Liver (tissue), 9 donors: ENCODE data around the gene PATJ. TPM values are rescaled to one million over a fixed set of nuclear protein-coding genes. Genes with fewer than 3 reads are reported as not detected.

Source experiments
- DNase-seq: peaks from one replicate; pipeline ENCODE4 v3.0.0-alpha.2; 2017; ENCODE audit warnings: low spot score
- H3K27ac ChIP-seq, 2 donors: one replicate each; pipeline ENCODE4 v1.7.0; 2013; ENCODE audit warnings: inconsistent platforms in 2 of 2, low read length in 2 of 2, control low read depth in 1 of 2, low read depth in 1 of 2, mild to moderate bottlenecking in 1 of 2
- H3K27me3 ChIP-seq, 4 donors: one replicate each; pipeline versions ENCODE4 v1.6.1 to v1.7.0; 2013; ENCODE audit warnings: low read length in 3 of 4, inconsistent platforms in 1 of 4, mild to moderate bottlenecking in 1 of 4, moderate library complexity in 1 of 4; ENCODE audit not compliant: control insufficient read depth in 4 of 4, insufficient read depth in 4 of 4
- H3K36me3 ChIP-seq, 4 donors: one replicate each; pipeline versions ENCODE4 v1.6.1 to v1.7.0; 2013; ENCODE audit warnings: low read length in 3 of 4, mild to moderate bottlenecking in 3 of 4, low read depth in 1 of 4, moderate library complexity in 1 of 4; ENCODE audit not compliant: control insufficient read depth in 4 of 4, insufficient read depth in 3 of 4
- H3K4me1 ChIP-seq, 4 donors: one replicate each; pipeline versions ENCODE4 v1.6.1 to v1.7.0; 2013; ENCODE audit warnings: low read length in 3 of 4, mild to moderate bottlenecking in 3 of 4, moderate library complexity in 1 of 4; ENCODE audit not compliant: control insufficient read depth in 4 of 4, insufficient read depth in 4 of 4
- H3K4me3 ChIP-seq, 3 donors: one replicate each; pipeline versions ENCODE4 v1.6.1 to v1.7.0; 2013; ENCODE audit warnings: low read length in 3 of 3, control low read depth in 1 of 3, low read depth in 1 of 3, mild to moderate bottlenecking in 1 of 3
- H3K9ac ChIP-seq, 2 donors: one replicate each; pipeline ENCODE4 v1.7.0; 2013; ENCODE audit warnings: low read length in 2 of 2, mild to moderate bottlenecking in 2 of 2, moderate library complexity in 2 of 2, control low read depth in 1 of 2, low read depth in 1 of 2
- H3K9me3 ChIP-seq, 4 donors: one replicate each; pipeline versions ENCODE4 v1.6.1 to v1.7.0; 2013; ENCODE audit warnings: low read length in 3 of 4; ENCODE audit not compliant: control insufficient read depth in 4 of 4
- EGR1 ChIP-seq, 2 donors: IDR thresholded peaks; 2 replicates each; pipeline ENCODE4 v1.6.1; 2016 to 2018; ENCODE audit warnings: antibody characterized with exemption in 2 of 2, low read depth in 2 of 2
- FOXA1 ChIP-seq: IDR thresholded peaks from 2 replicates; pipeline ENCODE4 v1.6.1; 2016; ENCODE audit warnings: antibody characterized with exemption
- FOXA2 ChIP-seq: IDR thresholded peaks from 2 replicates; pipeline ENCODE4 v1.6.1; 2016; ENCODE audit warnings: antibody characterized with exemption
- GABPA ChIP-seq, 2 donors: IDR thresholded peaks in 1 of 2; conservative IDR thresholded peaks in 1 of 2; 2 replicates each; pipeline ENCODE4 v1.6.1; 2016; ENCODE audit warnings: antibody characterized with exemption in 2 of 2, mild to moderate bottlenecking in 1 of 2, moderate library complexity in 1 of 2
- HNF4A ChIP-seq, 2 donors: conservative IDR thresholded peaks; 2 replicates each; pipeline ENCODE4 v1.6.1; 2016; ENCODE audit warnings: antibody characterized with exemption in 2 of 2, mild to moderate bottlenecking in 2 of 2
- HNF4G ChIP-seq: IDR thresholded peaks from 2 replicates; pipeline ENCODE4 v1.6.1; 2016; ENCODE audit warnings: antibody characterized with exemption
- JUND ChIP-seq, 2 donors: IDR thresholded peaks; 2 replicates each; pipeline ENCODE4 v1.6.1; 2016; ENCODE audit warnings: antibody characterized with exemption in 2 of 2
- NR2F2 ChIP-seq: IDR thresholded peaks from 2 replicates; pipeline ENCODE4 v1.6.1; 2016; ENCODE audit warnings: antibody characterized with exemption
- RAD21 ChIP-seq, 2 donors: IDR thresholded peaks; 2 replicates each; pipeline ENCODE4 v1.6.1; 2016; ENCODE audit warnings: antibody characterized with exemption in 2 of 2, mild to moderate bottlenecking in 2 of 2
- RXRA ChIP-seq, 2 donors: IDR thresholded peaks; 2 replicates each; pipeline ENCODE4 v1.6.1; 2017 to 2018; ENCODE audit warnings: antibody characterized with exemption in 2 of 2, mild to moderate bottlenecking in 1 of 2
- SP1 ChIP-seq: IDR thresholded peaks from 2 replicates; pipeline ENCODE4 v1.6.1; 2018; ENCODE audit warnings: antibody characterized with exemption, mild to moderate bottlenecking
- TAF1 ChIP-seq: conservative IDR thresholded peaks from 2 replicates; pipeline ENCODE4 v1.6.1; 2016; ENCODE audit warnings: antibody characterized with exemption, mild to moderate bottlenecking
- YY1 ChIP-seq: IDR thresholded peaks from 2 replicates; pipeline ENCODE4 v1.6.1; 2016; ENCODE audit warnings: antibody characterized with exemption, mild to moderate bottlenecking
- WGBS: extraction: QIAGEN DNeasy Blood & Tissue Kit; methylation state at CpG from one replicate; pipeline ENCODE4 v1.1.7; 2013; 5-methylcytosine and 5-hydroxymethylcytosine counted together
- polyA plus RNA-seq, 2 donors: library from polyadenylated mRNA; stranded (reverse) in 1 of 2; unstranded in 1 of 2; fragments of 200-250 nt in 1 of 2; fragments of >200 nt in 1 of 2; fragmentation: Nextera tagmentation in 1 of 2; extraction: Ambion mirVana in 1 of 2; gene quantifications; one replicate each; pipeline versions ENCODE4 v1.2.1 to v1.2.3, GENCODE V29; 2013 to 2015
- total RNA-seq, 2 donors: library from RNA; depleted of rRNA; stranded (reverse); fragments of >200 nt; gene quantifications; one replicate each; pipeline ENCODE4 v1.2.3, GENCODE V29; 2014
- TF ChIP-seq, protein P1 (sequence below): IDR thresholded peaks from 2 replicates; pipeline ENCODE4 v1.6.1; 2016; ENCODE audit warnings: antibody characterized with exemption
- TF ChIP-seq, protein P2 (sequence below): IDR thresholded peaks from 2 replicates; pipeline ENCODE4 v1.6.1; 2016; ENCODE audit warnings: antibody characterized with exemption
- TF ChIP-seq, protein P3 (sequence below): IDR thresholded peaks from 2 replicates; pipeline ENCODE4 v1.6.1; 2016; ENCODE audit warnings: antibody characterized with exemption
- TF ChIP-seq, protein P4 (sequence below): IDR thresholded peaks from 2 replicates; pipeline ENCODE4 v1.6.1; 2016; ENCODE audit warnings: antibody characterized with exemption, mild to moderate bottlenecking
- donor health status: healthy.
- donor health status: healthy.
- donor health status: healthy.
- donor health status: healthy.
- donor health status: healthy.

The PATJ gene
- total and polyA plus RNA-seq, 4 donors: 5.7 to 29.8 (median 9.0) TPM

DNA sequence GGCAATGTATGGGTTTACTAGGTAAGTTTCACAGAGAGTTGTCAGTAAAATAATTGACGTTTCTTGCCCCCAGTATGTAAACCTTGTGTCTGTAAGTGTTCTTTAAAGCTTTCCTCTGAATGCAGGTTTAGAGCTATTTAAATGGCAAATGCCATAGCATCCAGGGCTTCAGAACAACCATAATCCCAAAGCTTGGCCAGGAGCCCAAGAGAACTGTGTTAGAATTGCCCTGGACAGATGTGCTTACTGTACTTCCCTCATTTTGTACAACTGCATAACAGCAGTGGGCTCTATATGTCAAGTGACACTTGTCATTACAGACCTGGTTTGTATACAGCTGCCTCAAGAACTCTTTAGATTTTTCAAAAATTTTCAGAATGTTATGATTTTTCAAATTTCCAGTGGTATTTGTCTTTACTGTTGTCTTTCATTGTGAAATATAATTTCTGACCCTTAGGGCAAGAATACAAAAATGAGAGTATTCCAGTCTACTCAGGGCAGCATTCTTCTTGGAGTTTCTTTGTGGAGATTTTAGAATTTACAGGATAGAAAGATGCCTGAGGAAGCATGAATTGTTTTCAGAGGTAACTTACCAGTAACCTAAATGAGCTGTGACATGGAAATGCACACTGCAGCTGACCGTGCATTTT is 315.5 kb downstream of the PATJ start:
- Histone ChIP-seq H3K27ac (no peak overlapping the region), H3K9me3 (no peaks in the 10 kb centered on the region), H3K27me3 (no peaks in the 10 kb centered on the region), H3K4me3 (no peak overlapping the region), H3K4me1 (no peaks in the 10 kb centered on the region), H3K9ac (no peak overlapping the region), H3K36me3 (peaks cover 0 to 3% (median 0%) of the 10 kb centered on the region in 4 donors)
- TF ChIP-seq, protein P1, sequence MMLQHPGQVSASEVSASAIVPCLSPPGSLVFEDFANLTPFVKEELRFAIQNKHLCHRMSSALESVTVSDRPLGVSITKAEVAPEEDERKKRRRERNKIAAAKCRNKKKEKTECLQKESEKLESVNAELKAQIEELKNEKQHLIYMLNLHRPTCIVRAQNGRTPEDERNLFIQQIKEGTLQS: no peak
- TF ChIP-seq HNF4A (conservative IDR thresholded peaks at IDR 0.05) (peak in 1 of 2 donors; percentile 3), TAF1 (no peak), EGR1 (IDR thresholded peaks at IDR 0.05; ENCODE audit: low read depth in 2 of 2) (no peak), RAD21 (IDR thresholded peaks at IDR 0.05) (no peak)
- TF ChIP-seq, protein P2, sequence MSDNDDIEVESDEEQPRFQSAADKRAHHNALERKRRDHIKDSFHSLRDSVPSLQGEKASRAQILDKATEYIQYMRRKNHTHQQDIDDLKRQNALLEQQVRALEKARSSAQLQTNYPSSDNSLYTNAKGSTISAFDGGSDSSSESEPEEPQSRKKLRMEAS: no peak
- DNase-seq: no peak
- 96% methylated on average over 2 of the region's 2 CpGs for WGBS

DNA sequence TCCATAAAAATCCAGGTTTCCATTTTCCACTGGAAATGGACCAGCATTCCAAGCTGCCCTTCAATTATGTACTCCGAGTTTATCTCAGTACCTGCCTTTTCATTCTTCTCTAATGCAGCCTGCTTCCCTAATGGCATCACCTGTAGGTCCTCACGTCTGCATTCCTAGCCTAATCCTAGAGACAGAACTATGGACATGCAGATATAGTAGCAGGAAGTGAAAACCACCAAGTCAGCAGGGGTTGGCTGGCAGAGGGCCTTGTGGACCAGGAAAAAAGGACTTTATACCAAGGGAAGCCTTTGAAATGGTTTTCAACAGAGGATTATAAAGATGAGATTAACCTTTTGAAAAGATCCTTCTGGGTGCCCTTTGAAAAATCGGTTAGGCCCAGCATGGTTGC is 316.7 kb downstream of the PATJ start:
- no peaks in the 10 kb centered on the region for H3K4me1 ChIP-seq
- no peak overlapping the region for H3K9ac ChIP-seq
- 80% methylated on average over 3 of the region's 3 CpGs for WGBS
- no peak for DNase-seq
- no peaks in the 10 kb centered on the region for H3K9me3 ChIP-seq
- no peaks in the 10 kb centered on the region for H3K36me3 ChIP-seq
- H3K27ac ChIP-seq: no peak overlapping the region
- H3K4me3 ChIP-seq: no peak overlapping the region
- no peak for TF ChIP-seq FOXA2
- no peak for TF ChIP-seq HNF4G
- no peaks in the 10 kb centered on the region for H3K27me3 ChIP-seq

DNA sequence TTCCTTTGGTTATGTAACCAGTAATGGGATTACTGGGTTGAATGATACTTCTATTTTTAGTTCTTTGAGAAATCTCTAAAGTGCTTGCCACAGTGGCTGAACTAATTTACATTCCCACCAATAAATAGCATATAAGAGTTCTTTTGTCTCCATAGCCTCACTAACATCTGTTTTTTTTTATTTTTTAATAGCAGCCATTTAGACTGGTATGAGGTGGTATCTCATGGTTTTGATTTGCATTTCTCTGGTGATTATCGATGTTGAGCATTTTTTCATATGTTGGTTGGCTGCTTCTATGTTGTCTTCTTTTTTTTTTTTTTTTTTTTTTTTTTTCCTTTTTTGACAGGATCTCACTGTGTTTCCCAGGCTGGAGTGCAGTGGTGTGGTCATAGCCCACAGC is 319.8 kb downstream of the PATJ start:
- no peaks in the 10 kb centered on the region for H3K36me3 ChIP-seq
- DNase-seq: no peak
- H3K9me3 ChIP-seq: peaks cover 0 to 2% (median 0%) of the 10 kb centered on the region in 4 donors
- WGBS: 96% methylated on average over 1 of the region's 1 CpG
- H3K9ac ChIP-seq: no peak overlapping the region
- H3K27me3 ChIP-seq: no peaks in the 10 kb centered on the region
- TF ChIP-seq SP1: no peak
- no peak overlapping the region for H3K27ac ChIP-seq
- no peak overlapping the region for H3K4me3 ChIP-seq
- H3K4me1 ChIP-seq: no peaks in the 10 kb centered on the region

DNA sequence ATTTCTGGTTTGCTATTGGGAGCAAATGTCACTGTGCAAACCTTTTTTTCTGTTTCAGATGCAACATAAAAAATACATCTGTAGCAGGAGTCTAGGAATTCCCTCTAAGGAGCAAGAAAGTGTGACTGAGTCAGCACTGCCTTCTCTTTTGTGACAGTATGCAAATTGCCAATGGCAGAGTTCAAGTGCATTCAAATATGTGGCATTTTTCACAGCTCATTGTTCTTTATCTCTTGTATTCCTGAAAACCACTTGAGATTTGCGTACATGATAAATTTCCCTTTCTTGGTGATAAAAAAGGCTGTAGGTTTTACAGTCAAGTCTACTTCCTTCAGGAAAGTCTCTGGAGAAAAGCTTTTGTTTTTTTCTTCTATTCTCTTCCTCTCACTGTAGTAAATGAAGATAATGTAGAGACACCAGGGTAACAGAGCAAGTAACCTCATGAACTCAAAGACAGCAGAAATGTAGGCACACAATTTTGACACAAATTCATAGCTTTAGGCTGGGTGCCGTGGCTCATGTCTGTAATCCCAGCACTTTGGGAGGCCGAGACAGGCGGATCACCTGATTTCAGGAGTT is 322.6 kb downstream of the PATJ start:
- no peak overlapping the region for H3K4me3 ChIP-seq
- no peaks in the 10 kb centered on the region for H3K27me3 ChIP-seq
- WGBS: 94% methylated on average over 4 of the region's 4 CpGs
- DNase-seq: no peak
- no peaks in the 10 kb centered on the region for H3K4me1 ChIP-seq
- H3K36me3 ChIP-seq: no peaks in the 10 kb centered on the region
- no peak overlapping the region for H3K27ac ChIP-seq
- no peak overlapping the region for H3K9ac ChIP-seq
- H3K9me3 ChIP-seq: peaks cover 0 to 2% (median 0%) of the 10 kb centered on the region in 4 donors
- TF ChIP-seq HNF4G (no peak), RAD21 (IDR thresholded peaks at IDR 0.05) (no peak), YY1 (no peak), HNF4A (conservative IDR thresholded peaks at IDR 0.05) (no peak), FOXA2 (no peak), JUND (IDR thresholded peaks at IDR 0.05) (no peak), FOXA1 (no peak), EGR1 (IDR thresholded peaks at IDR 0.05; ENCODE audit: low read depth in 2 of 2) (no peak), NR2F2 (no peak), GABPA (IDR thresholded peaks at IDR 0.05 in 1 of 2, conservative IDR thresholded peaks at IDR 0.05 in 1 of 2) (no peak), SP1 (no peak), RXRA (IDR thresholded peaks at IDR 0.05) (no peak)
- TF ChIP-seq, protein P1: no peak
- TF ChIP-seq, protein P3, sequence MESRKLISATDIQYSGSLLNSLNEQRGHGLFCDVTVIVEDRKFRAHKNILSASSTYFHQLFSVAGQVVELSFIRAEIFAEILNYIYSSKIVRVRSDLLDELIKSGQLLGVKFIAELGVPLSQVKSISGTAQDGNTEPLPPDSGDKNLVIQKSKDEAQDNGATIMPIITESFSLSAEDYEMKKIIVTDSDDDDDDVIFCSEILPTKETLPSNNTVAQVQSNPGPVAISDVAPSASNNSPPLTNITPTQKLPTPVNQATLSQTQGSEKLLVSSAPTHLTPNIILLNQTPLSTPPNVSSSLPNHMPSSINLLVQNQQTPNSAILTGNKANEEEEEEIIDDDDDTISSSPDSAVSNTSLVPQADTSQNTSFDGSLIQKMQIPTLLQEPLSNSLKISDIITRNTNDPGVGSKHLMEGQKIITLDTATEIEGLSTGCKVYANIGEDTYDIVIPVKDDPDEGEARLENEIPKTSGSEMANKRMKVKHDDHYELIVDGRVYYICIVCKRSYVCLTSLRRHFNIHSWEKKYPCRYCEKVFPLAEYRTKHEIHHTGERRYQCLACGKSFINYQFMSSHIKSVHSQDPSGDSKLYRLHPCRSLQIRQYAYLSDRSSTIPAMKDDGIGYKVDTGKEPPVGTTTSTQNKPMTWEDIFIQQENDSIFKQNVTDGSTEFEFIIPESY: no peak
- TF ChIP-seq, protein P4, sequence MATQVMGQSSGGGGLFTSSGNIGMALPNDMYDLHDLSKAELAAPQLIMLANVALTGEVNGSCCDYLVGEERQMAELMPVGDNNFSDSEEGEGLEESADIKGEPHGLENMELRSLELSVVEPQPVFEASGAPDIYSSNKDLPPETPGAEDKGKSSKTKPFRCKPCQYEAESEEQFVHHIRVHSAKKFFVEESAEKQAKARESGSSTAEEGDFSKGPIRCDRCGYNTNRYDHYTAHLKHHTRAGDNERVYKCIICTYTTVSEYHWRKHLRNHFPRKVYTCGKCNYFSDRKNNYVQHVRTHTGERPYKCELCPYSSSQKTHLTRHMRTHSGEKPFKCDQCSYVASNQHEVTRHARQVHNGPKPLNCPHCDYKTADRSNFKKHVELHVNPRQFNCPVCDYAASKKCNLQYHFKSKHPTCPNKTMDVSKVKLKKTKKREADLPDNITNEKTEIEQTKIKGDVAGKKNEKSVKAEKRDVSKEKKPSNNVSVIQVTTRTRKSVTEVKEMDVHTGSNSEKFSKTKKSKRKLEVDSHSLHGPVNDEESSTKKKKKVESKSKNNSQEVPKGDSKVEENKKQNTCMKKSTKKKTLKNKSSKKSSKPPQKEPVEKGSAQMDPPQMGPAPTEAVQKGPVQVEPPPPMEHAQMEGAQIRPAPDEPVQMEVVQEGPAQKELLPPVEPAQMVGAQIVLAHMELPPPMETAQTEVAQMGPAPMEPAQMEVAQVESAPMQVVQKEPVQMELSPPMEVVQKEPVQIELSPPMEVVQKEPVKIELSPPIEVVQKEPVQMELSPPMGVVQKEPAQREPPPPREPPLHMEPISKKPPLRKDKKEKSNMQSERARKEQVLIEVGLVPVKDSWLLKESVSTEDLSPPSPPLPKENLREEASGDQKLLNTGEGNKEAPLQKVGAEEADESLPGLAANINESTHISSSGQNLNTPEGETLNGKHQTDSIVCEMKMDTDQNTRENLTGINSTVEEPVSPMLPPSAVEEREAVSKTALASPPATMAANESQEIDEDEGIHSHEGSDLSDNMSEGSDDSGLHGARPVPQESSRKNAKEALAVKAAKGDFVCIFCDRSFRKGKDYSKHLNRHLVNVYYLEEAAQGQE: no peak
